Panc1 (cell line): ENCODE data around the gene SUMF1.

Experiments
- POLR2AphosphoS5 ChIP-seq: IDR thresholded peaks from 2 replicates; pipeline ENCODE4 v1.6.1; 2012; ENCODE audit warnings: mild to moderate bottlenecking, low read depth, low read length, moderate library complexity
- SIN3A ChIP-seq: IDR thresholded peaks from 2 replicates; pipeline ENCODE4 v1.6.1; 2012; ENCODE audit warnings: low read depth, mild to moderate bottlenecking, low read length, moderate library complexity, borderline replicate concordance; ENCODE audit not compliant: insufficient read depth
- TCF7L2 ChIP-seq: IDR thresholded peaks from 2 replicates; pipeline ENCODE4 v1.6.1; 2011; ENCODE audit warnings: mild to moderate bottlenecking, low read depth, low read length, inconsistent platforms
- TF ChIP-seq, protein P1 (sequence below): fragments of 450-650 bp; IDR thresholded peaks from 2 replicates; pipeline ENCODE4 v1.5.1; 2017; ENCODE audit warnings: mild to moderate bottlenecking
- TF ChIP-seq, protein P2 (sequence below), 2 experiments: IDR thresholded peaks; 2 replicates each; pipeline ENCODE4 v1.6.1; 2011 to 2012; ENCODE audit warnings: low read depth in 2 of 2, control low read depth in 1 of 2, low read length in 1 of 2, mild to moderate bottlenecking in 1 of 2, moderate library complexity in 1 of 2; ENCODE audit not compliant: insufficient read depth in 1 of 2

- TF ChIP-seq, protein P1, sequence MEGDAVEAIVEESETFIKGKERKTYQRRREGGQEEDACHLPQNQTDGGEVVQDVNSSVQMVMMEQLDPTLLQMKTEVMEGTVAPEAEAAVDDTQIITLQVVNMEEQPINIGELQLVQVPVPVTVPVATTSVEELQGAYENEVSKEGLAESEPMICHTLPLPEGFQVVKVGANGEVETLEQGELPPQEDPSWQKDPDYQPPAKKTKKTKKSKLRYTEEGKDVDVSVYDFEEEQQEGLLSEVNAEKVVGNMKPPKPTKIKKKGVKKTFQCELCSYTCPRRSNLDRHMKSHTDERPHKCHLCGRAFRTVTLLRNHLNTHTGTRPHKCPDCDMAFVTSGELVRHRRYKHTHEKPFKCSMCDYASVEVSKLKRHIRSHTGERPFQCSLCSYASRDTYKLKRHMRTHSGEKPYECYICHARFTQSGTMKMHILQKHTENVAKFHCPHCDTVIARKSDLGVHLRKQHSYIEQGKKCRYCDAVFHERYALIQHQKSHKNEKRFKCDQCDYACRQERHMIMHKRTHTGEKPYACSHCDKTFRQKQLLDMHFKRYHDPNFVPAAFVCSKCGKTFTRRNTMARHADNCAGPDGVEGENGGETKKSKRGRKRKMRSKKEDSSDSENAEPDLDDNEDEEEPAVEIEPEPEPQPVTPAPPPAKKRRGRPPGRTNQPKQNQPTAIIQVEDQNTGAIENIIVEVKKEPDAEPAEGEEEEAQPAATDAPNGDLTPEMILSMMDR, result no peak
- TF ChIP-seq TCF7L2 (no peak), SIN3A (no peak), POLR2AphosphoS5 (no peak)
- TF ChIP-seq, protein P2, sequence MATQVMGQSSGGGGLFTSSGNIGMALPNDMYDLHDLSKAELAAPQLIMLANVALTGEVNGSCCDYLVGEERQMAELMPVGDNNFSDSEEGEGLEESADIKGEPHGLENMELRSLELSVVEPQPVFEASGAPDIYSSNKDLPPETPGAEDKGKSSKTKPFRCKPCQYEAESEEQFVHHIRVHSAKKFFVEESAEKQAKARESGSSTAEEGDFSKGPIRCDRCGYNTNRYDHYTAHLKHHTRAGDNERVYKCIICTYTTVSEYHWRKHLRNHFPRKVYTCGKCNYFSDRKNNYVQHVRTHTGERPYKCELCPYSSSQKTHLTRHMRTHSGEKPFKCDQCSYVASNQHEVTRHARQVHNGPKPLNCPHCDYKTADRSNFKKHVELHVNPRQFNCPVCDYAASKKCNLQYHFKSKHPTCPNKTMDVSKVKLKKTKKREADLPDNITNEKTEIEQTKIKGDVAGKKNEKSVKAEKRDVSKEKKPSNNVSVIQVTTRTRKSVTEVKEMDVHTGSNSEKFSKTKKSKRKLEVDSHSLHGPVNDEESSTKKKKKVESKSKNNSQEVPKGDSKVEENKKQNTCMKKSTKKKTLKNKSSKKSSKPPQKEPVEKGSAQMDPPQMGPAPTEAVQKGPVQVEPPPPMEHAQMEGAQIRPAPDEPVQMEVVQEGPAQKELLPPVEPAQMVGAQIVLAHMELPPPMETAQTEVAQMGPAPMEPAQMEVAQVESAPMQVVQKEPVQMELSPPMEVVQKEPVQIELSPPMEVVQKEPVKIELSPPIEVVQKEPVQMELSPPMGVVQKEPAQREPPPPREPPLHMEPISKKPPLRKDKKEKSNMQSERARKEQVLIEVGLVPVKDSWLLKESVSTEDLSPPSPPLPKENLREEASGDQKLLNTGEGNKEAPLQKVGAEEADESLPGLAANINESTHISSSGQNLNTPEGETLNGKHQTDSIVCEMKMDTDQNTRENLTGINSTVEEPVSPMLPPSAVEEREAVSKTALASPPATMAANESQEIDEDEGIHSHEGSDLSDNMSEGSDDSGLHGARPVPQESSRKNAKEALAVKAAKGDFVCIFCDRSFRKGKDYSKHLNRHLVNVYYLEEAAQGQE (IDR thresholded peaks at IDR 0.05; ENCODE audit: insufficient read depth in 1 of 2, low read depth in 2 of 2, low read length in 1 of 2), result no peak
These were observed 60.1 kb downstream of the SUMF1 start for GRCh38 chr3:4406746-4407568.
